NCI-H2196 (cell line): Measurements from ENCODE around the gene CARD14.
A peak's percentile ranks its signal among the peaks of the same experiment; 100 is the strongest.

Experiments used
- DNase-seq: peaks from one replicate; lab custom pipeline; 2025; ENCODE audit not compliant: unreplicated experiment; lab: John Stamatoyannopoulos, UW

The CARD14 gene

DNA sequence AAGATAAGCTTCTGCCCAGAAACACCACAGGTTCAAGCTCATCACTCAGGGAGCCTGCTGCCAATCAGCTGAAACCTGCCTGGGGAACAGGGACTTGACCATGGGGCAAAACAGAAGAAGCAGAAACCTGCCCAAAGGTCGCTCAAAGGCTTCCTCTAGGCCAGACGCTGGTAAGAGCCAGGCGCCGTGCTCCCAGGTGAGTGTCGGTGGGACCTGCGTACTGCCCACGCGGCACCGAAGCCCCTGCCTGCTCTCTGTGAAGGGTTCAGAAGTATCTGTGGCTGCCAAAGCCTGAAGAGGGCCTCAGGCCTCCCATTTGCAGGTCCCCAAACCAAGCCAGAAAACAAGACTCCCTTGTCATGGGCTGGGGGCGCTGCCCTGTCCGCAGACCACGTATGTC is 39.9 kb downstream of the CARD14 start:
- no peak for DNase-seq

GRCh38 chr17:80210348-80211108 is 40.7 kb downstream of the CARD14 start:
- no peak for DNase-seq

DNA sequence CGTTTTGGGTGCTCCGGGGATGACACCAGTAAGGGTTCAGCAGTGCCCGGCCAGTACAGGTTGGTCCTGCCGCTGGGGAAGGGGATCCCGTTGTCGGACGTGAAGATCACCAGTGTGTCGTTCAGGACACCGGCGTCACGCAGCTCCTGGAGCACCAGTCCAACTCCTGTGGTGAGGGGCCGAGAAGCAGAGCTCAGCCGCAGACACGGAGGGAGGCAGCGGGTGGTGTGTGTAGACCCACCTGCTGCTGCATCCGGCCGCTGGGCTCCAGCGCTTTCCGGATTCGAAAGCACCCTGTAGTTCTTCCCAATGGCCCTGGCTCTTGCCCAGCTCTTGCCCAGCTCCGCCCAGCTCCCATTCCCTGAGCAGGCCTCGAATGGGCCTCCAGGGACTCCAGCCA is 42.3 kb downstream of the CARD14 start:
- DNase-seq: no peak

DNA sequence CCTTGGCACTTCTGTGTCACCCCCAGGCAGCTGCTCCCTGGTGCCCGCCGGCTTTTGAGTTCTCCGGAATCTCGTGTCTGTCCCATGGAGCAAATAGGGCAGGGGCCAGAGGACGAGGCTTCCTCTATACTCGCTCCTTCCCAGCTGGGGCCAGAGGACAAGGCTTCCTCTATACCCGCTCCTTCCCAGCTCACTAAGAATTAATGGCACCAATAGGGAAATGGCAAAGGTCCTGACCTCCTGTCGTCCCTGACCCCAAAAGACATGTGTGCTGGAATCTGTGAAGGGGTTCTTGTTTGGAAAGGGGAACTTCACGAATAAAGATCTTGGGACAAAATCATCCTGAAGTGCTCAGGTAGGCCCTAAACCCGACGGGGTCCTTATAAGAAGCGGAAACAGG is 42.7 kb downstream of the CARD14 start:
- no peak for DNase-seq

DNA sequence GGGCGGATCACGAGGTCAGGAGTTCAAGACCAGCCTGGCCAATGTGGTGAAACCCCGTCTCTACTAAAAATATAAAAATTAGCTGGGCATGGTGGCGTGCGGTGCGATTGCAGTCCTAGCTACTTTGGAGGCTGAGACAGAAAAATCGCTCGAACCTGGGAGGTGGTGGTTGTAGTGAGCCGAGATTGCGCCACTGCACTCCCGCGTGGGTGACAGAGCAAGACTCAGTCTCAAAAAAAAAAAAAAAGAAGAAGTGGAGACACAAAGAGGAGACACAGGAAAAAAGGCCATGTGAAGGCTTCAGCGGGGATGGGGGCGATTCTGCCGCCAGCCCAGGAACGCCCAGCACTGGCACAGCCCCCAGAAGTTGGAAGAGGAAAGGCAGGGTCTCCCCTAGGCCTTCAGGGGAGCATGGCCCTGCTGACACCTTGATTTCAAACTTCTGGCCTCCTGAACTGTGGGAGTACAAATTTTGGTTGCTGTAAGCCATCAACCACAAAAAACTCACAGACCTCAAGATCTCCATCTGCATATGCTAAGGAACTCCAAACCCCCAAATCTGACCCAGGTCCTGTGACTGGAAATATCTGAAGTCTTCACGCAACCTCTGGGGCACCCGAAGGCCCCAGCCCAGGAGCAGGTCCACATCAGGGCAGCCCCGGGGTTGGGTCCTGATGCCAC is 43.3 kb downstream of the CARD14 start:
- DNase-seq: no peak

GRCh38 chr17:80213643-80213975 is 43.8 kb downstream of the CARD14 start:
- DNase-seq: no peak

- no peak for DNase-seq
These were observed 44.4 kb downstream of the CARD14 start for GRCh38 chr17:80214012-80214877.

GRCh38 chr17:80214878-80215210 is 45.0 kb downstream of the CARD14 start:
- DNase-seq: no peak

GRCh38 chr17:80216473-80217456 is 46.9 kb downstream of the CARD14 start:
- DNase-seq: no peak

DNA sequence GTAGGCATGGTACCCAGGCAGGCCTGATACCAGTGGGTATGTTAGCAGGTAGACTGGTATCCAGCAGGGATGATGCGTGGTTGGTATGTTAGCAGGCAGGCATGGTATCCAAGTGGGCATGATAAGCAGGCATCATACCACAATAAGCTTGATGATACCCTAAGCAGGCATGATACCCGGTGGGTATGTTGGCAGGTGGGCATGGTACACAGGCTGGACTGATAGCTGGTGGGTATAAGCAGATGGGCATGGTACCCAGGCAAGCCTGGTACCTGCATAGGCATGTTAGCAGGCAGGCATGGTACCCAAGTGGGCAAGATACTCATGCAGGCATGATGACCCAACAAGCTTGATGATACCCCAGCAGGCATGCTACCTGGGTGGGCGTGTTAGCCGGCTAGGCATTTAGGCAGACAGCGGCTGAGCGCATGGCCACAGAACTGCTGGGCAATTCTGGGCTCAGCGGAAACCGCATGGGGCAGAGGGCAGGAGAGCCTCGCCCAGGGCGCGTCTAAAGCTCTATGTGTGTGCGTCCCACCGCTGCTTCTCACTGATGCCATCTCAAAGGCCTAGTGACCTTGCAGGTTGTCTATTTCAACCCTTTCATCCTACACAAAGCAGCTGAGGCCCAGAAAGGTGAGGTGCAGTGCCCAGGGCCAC is 48.0 kb downstream of the CARD14 start:
- DNase-seq: no peak

DNA sequence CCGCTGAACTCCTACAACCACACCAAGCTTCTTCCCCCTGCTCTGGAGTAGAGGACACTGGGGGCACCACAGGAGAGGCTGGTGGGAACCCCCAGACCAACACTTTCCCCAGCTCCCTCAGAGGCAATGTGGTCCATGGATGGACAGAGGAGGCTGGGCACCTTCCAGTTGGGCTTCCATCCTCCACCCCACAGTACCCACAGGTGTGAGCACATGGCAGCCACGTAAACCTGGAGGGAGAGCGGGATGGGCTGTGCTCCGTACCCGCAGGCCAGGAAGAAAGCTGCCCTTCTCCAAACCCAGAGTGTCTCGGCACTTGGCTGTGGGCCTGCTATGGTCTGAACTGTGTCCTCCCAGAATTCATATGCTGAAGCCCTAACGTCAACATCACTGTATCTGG is 48.6 kb downstream of the CARD14 start:
- DNase-seq: no peak

DNA sequence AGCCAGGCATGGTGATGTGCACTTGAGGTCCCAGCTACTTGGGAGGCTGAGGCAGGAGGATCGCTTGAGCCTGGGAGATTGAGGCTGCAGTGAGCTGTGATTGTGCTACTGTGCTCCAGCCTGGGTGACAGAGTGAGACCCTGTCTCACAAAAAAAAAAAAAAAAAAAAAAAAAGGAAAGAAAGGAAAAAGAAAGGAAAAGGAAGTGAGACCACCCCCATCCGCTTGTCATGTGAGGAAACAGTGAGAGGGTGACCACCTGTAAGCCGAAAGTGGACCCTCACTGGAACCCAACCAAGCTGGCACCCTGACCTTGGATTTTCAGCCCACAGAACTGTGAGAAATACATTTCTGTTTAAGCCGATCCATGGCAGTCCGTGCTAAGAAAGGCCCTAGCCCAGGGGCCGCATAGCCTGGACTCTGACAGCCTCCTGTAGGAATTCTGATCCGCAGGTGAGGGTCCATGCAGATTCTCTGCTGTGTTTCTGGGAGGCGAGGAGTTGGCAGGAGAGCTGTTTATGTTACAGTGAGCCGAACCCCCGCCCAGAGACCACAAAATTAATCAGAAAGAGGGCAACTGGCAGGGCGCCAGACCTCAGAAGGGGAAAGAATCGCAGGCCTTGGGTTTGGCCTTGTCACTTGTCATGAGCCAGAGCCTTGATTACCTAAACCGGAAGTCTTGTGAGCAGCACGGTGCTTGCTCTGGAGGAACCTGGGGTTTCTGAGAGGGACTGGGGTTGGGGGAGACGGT is 49.4 kb downstream of the CARD14 start:
- peak; percentile 50 for DNase-seq

- DNase-seq: no peak
These were observed 49.9 kb downstream of the CARD14 start for GRCh38 chr17:80219763-80220053.

GRCh38 chr17:80220054-80220735 is 50.4 kb downstream of the CARD14 start, which contains the start of the genes SGSH and SLC26A11:
Gene SGSH, minus strand, starts transcription at chr17:80220333. Its CDS starts 20 bp downstream, at chr17:80220313.
Gene SLC26A11, plus strand, starts transcription at chr17:80220427. Its CDS starts 1,134 bp downstream, at chr17:80221561.
- DNase-seq: peak; percentile 86

GRCh38 chr17:80220736-80221215 is 50.9 kb downstream of the CARD14 start:
- no peak for DNase-seq

- DNase-seq: no peak
These were observed 51.7 kb downstream of the CARD14 start for GRCh38 chr17:80221351-80222105.

- no peak for DNase-seq
These were observed 52.7 kb downstream of the CARD14 start for GRCh38 chr17:80222376-80223141.
